ENCODE data around the gene EFCAB9.
"Not testable (repeated sequence)": the region's sequence is repeated elsewhere in the genome, so short reads cannot be mapped to it uniquely, and the experiment has no call there.

EFCAB9 gene

DNA sequence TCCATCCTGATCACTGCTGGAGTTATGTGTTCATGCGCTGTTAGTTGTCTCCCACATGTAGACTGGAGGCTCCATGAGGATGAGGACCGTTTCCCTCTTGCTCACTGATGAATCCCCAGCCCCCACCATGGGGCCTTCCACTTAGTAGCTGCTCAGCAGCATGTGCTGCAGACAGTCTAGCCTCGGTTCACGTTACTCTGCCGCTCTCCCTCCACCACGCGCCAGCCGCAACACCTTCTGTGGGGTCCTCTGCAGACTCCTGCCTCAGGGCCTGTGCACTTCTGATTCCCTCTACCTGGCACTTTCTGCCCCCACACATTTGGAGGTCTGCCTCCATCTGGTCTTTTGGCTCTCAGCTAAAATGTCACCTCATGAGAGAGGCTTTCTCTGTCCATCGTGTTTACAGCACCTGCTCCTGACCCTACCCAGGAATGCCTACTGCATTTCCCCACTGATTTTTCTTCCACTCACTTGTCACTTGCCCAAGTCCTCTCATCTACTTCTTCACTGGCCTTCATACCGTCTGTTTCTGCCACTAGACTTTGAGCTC lies 42.2 kb upstream of the EFCAB9 start:
- no peak for FAIRE-seq

DNA sequence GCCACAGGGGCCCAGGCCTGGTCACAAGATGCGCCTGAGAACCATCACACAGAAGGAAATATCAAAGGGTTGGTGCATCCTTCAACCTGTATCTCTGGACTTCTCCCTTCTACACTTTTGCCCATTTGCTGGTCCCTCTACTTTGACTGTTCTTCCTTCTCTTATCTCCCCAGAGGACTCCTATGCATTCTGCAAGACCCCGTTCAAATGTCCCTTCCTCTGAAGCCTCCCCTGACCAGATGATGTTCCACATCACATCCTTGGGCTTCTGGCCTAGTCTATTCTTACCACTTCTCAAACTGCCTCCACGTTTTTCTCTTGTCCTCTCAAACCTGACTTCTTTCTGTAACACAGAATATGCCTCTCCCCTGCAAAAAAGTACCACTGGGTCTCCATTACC lies 40.3 kb upstream of the EFCAB9 start:
- TF ChIP-seq TAF1 (IDR thresholded peaks at IDR 0.05; ENCODE audit: borderline replicate concordance, low read depth, low read length) (no peak), POLR2AphosphoS5 (IDR thresholded peaks at IDR 0.05; ENCODE audit: low read depth, low read length) (no peak), POLR2A (IDR thresholded peaks at IDR 0.05; ENCODE audit: low read depth, low read length) (no peak)
- DNase-seq (ENCODE audit: insufficient read length) = no peak
- no peak for FAIRE-seq

More for the DNA sequence above, 42.2 kb upstream of the EFCAB9 start:
- DNase-seq (ENCODE audit: insufficient read length) = no peak
- TF ChIP-seq POLR2AphosphoS5 (IDR thresholded peaks at IDR 0.05; ENCODE audit: low read depth, low read length) (no peak), TAF1 (IDR thresholded peaks at IDR 0.05; ENCODE audit: borderline replicate concordance, low read depth, low read length) (no peak), POLR2A (IDR thresholded peaks at IDR 0.05; ENCODE audit: low read depth, low read length) (no peak)

DNA sequence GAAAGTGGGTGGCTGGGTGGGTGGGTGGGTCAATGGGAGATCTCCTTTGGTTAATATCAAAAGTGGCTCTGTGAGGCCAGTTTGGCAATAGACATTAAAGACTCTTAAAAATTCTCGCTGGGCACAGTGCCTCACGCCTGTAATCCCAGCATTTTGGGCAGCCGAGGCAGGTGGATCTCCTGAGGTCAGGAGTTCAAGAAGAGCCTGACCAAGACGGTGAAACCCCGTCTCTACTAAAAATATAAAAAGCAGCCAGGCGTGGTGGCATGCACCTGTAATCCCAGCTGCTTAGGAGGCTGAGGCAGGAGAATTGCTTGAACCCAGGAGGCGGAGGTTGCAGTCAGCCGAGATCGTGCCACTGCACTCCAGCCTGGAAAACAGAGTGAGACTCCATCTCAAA lies 38.9 kb upstream of the EFCAB9 start:
- DNase-seq (ENCODE audit: insufficient read length); FAIRE-seq: not testable (repeated sequence)

DNA sequence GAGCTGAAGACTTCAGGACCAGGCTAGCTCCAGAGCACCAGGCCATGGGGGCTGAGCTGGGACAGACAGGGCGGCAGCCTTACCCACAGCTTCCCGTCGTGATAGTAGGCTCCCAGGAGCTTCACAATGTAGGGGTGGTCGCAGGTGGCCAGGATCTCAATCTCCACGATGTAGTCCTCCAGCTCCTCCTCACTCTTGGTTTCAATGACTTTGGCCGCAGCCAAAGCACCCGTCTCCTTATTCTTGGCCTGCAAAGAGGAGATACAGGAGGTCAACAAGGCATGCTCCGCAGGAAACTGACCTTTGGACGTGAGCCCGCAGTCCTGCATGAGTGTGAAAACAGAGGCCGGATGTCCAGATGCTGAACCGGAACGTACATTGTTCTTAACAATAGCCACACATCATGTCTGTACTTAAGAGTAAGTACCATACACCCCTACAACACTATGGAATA lies 37.4 kb upstream of the EFCAB9 start:
- no peak for FAIRE-seq
- TF ChIP-seq POLR2A (IDR thresholded peaks at IDR 0.05; ENCODE audit: low read depth, low read length) = no peak
- no peak for TF ChIP-seq TAF1 (IDR thresholded peaks at IDR 0.05; ENCODE audit: borderline replicate concordance, low read depth, low read length)
- no peak for DNase-seq (ENCODE audit: insufficient read length)

DNA sequence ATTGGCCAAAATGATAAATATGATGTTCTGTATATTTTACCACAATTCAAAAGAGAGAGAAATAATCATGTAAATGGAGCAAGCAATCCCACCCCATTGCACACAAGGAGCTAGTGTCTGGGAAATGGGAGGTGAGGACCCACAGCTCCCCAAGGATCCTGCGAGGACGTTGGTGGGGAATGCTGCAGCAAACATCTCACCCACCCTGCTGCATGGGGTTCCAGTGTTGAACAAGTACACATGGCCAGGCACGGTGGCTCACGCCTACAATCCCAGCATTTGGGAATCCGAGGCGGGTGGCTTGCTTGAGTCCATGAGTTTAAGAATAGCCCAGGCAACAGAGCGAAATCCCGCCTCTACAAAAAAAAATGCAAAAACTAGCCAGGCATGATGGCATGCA lies 35.0 kb upstream of the EFCAB9 start:
- FAIRE-seq (no peak), DNase-seq (ENCODE audit: insufficient read length) (no peak)
- TF ChIP-seq TAF1 (IDR thresholded peaks at IDR 0.05; ENCODE audit: borderline replicate concordance, low read depth, low read length) = no peak
- TF ChIP-seq POLR2A (IDR thresholded peaks at IDR 0.05; ENCODE audit: low read depth, low read length) = no peak
- TF ChIP-seq POLR2AphosphoS5 (IDR thresholded peaks at IDR 0.05; ENCODE audit: low read depth, low read length) = no peak

DNA sequence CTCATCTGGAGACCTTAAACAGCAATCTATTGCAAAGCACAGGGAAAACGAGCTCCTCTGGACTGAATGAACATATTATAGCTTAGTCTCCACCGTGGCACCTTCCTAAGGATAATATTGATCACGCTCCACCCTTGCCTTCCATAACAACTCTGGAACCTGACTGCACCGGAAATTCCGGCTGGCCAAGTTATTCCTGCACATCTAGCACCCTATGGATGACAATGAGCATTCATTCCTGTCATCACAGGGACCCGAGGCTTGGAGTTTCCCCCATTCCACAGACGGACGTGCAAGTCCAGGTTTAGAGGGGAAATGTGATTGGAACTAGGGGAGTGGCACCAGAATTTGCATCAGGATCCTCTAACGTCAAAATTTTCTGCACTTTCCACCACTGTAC lies 33.5 kb upstream of the EFCAB9 start:
- FAIRE-seq = no peak

DNA sequence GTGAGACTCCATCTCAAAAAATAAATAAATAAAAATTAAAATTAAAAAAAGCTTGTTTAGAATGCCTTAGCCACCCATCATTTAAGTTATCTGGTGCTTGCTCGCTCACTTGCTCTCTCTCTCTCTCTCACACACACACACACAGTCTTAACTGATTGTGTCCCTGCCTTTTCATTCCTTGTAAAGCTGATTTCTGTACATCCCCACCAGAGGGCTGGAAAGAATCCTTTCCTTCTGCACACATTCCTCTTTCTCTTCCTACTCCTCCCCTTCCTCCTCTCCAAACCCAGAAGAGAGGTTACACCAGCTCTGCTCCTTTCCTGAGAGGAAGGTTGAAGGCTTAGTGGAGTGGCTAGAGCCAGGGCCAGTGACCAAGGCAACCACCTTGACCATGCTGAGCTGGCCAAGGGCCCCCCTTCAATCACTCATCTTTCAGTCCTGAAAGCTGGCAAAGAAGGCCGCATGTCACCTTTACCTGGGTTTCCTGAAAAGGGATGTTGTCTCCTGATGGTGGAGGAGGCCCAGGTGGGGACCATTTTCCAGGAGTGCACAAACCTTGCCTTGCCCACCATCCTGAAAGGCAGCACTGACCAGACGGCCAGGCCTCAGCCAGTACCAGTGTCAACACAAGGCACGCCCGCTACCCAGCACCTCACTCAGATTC lies 31.5 kb upstream of the EFCAB9 start:
- TF ChIP-seq TAF1 (IDR thresholded peaks at IDR 0.05; ENCODE audit: borderline replicate concordance, low read depth, low read length) (no peak), POLR2A (IDR thresholded peaks at IDR 0.05; ENCODE audit: low read depth, low read length) (no peak), POLR2AphosphoS5 (IDR thresholded peaks at IDR 0.05; ENCODE audit: low read depth, low read length) (no peak)
- DNase-seq (ENCODE audit: insufficient read length) (no peak), FAIRE-seq (no peak)

More for the DNA sequence above, 33.5 kb upstream of the EFCAB9 start:
- TF ChIP-seq TAF1 (IDR thresholded peaks at IDR 0.05; ENCODE audit: borderline replicate concordance, low read depth, low read length) (no peak), POLR2A (IDR thresholded peaks at IDR 0.05; ENCODE audit: low read depth, low read length) (no peak), POLR2AphosphoS5 (IDR thresholded peaks at IDR 0.05; ENCODE audit: low read depth, low read length) (no peak)
- DNase-seq (ENCODE audit: insufficient read length) = no peak

DNA sequence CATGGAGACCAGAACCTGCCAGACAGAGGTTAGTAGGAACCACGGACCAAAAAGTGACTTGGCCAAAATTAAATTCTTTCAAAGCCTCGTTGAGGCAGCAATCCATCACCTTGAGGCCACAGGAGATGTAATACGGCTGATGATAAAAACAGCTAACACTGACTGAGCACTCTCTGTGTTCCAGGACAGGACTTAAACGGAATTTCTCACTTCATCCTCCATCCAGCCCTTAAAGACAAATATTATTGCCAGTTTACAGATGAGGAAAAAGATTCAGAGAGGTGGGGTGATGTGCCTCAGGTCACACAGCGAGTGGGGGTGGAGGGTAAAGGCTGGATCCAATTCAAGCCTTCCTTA lies 31.0 kb upstream of the EFCAB9 start:
- DNase-seq (ENCODE audit: insufficient read length) (no peak), FAIRE-seq (no peak)
- TF ChIP-seq TAF1 (IDR thresholded peaks at IDR 0.05; ENCODE audit: borderline replicate concordance, low read depth, low read length) (no peak), POLR2AphosphoS5 (IDR thresholded peaks at IDR 0.05; ENCODE audit: low read depth, low read length) (no peak), POLR2A (IDR thresholded peaks at IDR 0.05; ENCODE audit: low read depth, low read length) (no peak)

DNA sequence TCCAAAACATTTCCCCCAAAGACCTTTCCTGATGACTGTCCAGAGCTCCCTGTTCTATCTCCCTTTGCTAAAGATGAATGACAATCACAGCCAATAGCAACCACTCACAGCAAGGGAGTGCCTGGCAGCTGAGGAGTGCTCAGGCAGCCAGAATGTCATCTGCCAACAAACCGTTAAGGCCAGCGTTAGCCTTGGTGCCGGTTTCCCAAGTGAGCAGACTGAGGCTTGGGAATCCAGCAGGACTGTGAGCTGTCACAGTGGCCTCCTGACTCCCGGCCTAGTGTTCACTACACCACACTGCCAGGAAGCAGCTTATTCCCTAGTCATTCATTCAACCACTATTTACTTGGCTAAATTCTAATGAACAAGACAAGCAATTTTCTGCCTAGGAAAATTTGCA lies 30.6 kb upstream of the EFCAB9 start:
- TF ChIP-seq POLR2AphosphoS5 (IDR thresholded peaks at IDR 0.05; ENCODE audit: low read depth, low read length) = no peak
- no peak for TF ChIP-seq POLR2A (IDR thresholded peaks at IDR 0.05; ENCODE audit: low read depth, low read length)
- TF ChIP-seq TAF1 (IDR thresholded peaks at IDR 0.05; ENCODE audit: borderline replicate concordance, low read depth, low read length) = no peak
- DNase-seq (ENCODE audit: insufficient read length) (no peak), FAIRE-seq (no peak)

DNA sequence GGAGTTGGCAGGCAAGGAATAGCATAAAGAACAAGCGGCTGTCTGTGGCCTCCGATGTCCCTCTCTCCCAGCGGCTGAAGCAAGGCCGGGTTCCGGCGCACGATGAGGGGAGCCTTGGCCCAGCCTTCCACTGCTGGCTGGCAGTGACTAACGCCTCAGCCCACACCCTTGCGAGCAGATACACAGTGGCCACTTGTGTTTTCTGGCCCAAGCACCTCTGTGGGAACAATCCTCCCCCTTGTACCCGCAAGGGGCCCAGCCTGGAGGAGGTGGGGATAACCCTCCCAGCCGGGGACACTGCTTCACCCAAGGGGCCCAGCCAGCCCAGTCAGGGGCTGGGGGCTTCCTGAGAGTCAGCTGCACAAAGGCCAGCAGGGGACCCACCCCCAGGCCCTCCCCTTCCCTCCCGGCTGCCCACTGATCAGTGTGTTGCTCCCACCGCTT lies 29.2 kb upstream of the EFCAB9 start:
- FAIRE-seq (no peak), DNase-seq (ENCODE audit: insufficient read length) (no peak)
- TF ChIP-seq POLR2AphosphoS5 (IDR thresholded peaks at IDR 0.05; ENCODE audit: low read depth, low read length) = no peak
- no peak for TF ChIP-seq POLR2A (IDR thresholded peaks at IDR 0.05; ENCODE audit: low read depth, low read length)
- no peak for TF ChIP-seq TAF1 (IDR thresholded peaks at IDR 0.05; ENCODE audit: borderline replicate concordance, low read depth, low read length)

DNA sequence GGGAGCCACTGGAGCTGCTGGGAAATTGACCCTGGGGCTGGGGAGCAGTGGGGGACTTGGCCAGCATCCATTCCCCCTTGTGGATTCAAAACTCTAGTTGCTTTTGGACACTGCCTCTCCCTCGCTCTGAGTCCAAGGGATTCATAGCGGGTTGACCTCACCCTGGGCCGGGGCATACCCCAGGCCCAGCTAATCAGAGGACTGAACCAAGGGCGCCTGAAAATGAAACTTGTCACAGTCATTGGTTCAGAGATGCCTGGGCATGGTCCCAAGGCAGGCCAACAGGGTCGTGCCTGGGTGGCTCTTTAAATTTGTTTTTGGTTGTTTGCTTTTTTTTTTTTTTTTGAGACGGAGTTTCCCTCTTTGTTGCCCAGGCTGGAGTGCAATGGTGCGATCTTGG lies 28.5 kb upstream of the EFCAB9 start:
- no peak for TF ChIP-seq POLR2AphosphoS5 (IDR thresholded peaks at IDR 0.05; ENCODE audit: low read depth, low read length)
- no peak for TF ChIP-seq TAF1 (IDR thresholded peaks at IDR 0.05; ENCODE audit: borderline replicate concordance, low read depth, low read length)
- TF ChIP-seq POLR2A (IDR thresholded peaks at IDR 0.05; ENCODE audit: low read depth, low read length) = no peak
- DNase-seq (ENCODE audit: insufficient read length) = no peak
- no peak for FAIRE-seq

DNA sequence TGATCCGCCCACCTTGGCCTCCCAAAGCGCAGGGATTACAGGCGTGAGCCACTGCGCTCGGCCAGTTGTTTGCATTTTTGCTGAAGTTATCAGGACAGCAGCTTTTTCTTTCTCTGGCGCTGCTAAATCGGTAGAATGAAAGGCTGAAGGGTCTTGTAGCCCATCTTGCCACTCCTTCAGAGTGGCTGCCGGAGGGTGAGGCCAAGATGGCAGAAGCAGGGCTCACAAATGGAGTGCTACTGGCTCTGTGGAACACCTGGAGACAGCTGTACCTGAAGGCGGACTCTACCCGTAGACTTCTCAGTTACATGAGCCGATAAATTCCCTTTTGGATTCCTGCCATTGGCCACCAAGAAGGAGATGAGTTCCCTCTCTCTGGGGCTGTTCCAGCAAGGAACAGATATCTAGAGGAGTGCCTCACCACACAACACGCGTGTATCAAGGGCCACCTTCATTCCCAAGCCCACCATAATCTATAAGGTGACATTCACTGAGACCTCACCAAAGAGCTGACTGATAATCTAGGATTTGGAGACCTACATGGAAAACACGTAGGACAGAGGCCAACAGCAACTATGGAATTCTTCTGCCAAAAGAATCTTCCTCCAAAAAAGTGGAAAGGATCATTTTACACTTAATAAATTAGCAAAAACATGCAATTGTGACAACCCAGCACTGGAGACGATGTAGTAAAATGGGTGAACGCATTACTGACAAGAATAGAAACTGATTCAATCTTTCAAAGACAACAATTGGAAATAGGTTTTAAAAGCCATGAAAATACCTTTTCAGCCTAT lies 27.7 kb upstream of the EFCAB9 start:
- TF ChIP-seq POLR2A (IDR thresholded peaks at IDR 0.05; ENCODE audit: low read depth, low read length) = no peak
- TF ChIP-seq TAF1 (IDR thresholded peaks at IDR 0.05; ENCODE audit: borderline replicate concordance, low read depth, low read length) = no peak
- no peak for DNase-seq (ENCODE audit: insufficient read length)
- no peak for FAIRE-seq
